GM12801 (cell line): ENCODE data around the gene RBM17.

Experiments used
- CTCF ChIP-seq: IDR thresholded peaks from one replicate; pipeline ENCODE4 v1.5.1; 2011; ENCODE audit warnings: control low read depth; ENCODE audit not compliant: insufficient read length; ENCODE audit errors: extremely low read depth

Gene RBM17

GRCh38 chr10:6100370-6100769, 11.5 kb downstream of the RBM17 start:
- no peak for TF ChIP-seq CTCF

- no peak for TF ChIP-seq CTCF
These were observed 12.3 kb downstream of the RBM17 start for GRCh38 chr10:6101181-6101580.

- TF ChIP-seq CTCF: no peak
These were observed 13.3 kb downstream of the RBM17 start for GRCh38 chr10:6102128-6102527.

- TF ChIP-seq CTCF: no peak
These were observed 14.8 kb downstream of the RBM17 start for GRCh38 chr10:6103591-6103990.

GRCh38 chr10:6108072-6108471, 19.2 kb downstream of the RBM17 start:
- no peak for TF ChIP-seq CTCF

GRCh38 chr10:6108631-6109443, 20.0 kb downstream of the RBM17 start:
- no peak for TF ChIP-seq CTCF

GRCh38 chr10:6109444-6109775, 20.6 kb downstream of the RBM17 start:
- no peak for TF ChIP-seq CTCF

GRCh38 chr10:6110136-6110535, 21.3 kb downstream of the RBM17 start:
- no peak for TF ChIP-seq CTCF
